HL-60 (cell line): ENCODE data around the gene CNN1.

Experiments used
- DNase-seq, 2 experiments: peaks; one replicate each; pipeline ENCODE4 v3.0.0-alpha.2; 2010 to 2020; ENCODE audit warnings: low read depth in 1 of 2, low spot score in 1 of 2
- H3K27ac ChIP-seq: fragments of 250-450 bp; sonication (Bioruptor Pico); replicated peaks from 2 replicates; pipeline ENCODE4 v1.5.1; 2020; ENCODE audit warnings: mild to moderate bottlenecking, moderate library complexity
- H3K27me3 ChIP-seq: fragments of 250-450 bp; sonication (Bioruptor Pico); 2 replicates; pipeline ENCODE4 v1.5.1; 2021; ENCODE audit warnings: mild to moderate bottlenecking, moderate library complexity; ENCODE audit not compliant: insufficient read depth, poor library complexity, severe bottlenecking
- H3K4me3 ChIP-seq: replicated peaks from 2 replicates; pipeline ENCODE4 v1.5.1; 2011; ENCODE audit warnings: mild to moderate bottlenecking, control low read depth, low read length; ENCODE audit not compliant: insufficient read depth
- CTCF ChIP-seq: IDR thresholded peaks from one replicate; pipeline ENCODE4 v1.5.1; 2011; ENCODE audit warnings: low read length, control low read depth, inconsistent platforms; ENCODE audit not compliant: insufficient read depth
- GABPA ChIP-seq: IDR thresholded peaks from 2 replicates; pipeline ENCODE4 v1.6.1; 2012; ENCODE audit warnings: low read depth
- POLR2AphosphoS5 ChIP-seq: IDR thresholded peaks from 2 replicates; pipeline ENCODE4 v1.6.1; 2012; ENCODE audit warnings: low read depth
- REST ChIP-seq: IDR thresholded peaks from 2 replicates; pipeline ENCODE4 v1.6.1; 2012; ENCODE audit warnings: low read depth; ENCODE audit not compliant: insufficient replicate concordance
- SPI1 ChIP-seq: IDR thresholded peaks from 2 replicates; pipeline ENCODE4 v1.6.1; 2012; ENCODE audit warnings: low read depth, mild to moderate bottlenecking, borderline replicate concordance
- long read RNA-seq: library from polyadenylated mRNA; unstranded; transcript quantifications from one replicate; pipeline ENCODE4 v2.0.0, GENCODE V29; 2020

Gene CNN1
- long read RNA-seq = 0 reads

- no peak within 1 kb of the TSS for H3K27ac ChIP-seq
- H3K4me3 ChIP-seq = no peak within 1 kb of the TSS
- H3K27me3 ChIP-seq = peaks cover 9% of the 10 kb centered on the region
- TF ChIP-seq CTCF (no peak), REST (no peak), SPI1 (no peak), POLR2AphosphoS5 (no peak), GABPA (no peak)
- DNase-seq = no peak
These were observed at the start of gene CNN1 for GRCh38 chr19:11538232-11539036. CNN1 (plus strand) TSS chr19:11538851; CDS start chr19:11538928, 77 bp downstream.

GRCh38 chr19:11489378-11489777 lies 49.3 kb upstream of the CNN1 start:
- Histone ChIP-seq H3K4me3 (no peak overlapping the region), H3K27me3 (no peaks in the 10 kb centered on the region), H3K27ac (no peak overlapping the region)
- TF ChIP-seq CTCF (no peak), SPI1 (no peak), REST (no peak), POLR2AphosphoS5 (no peak), GABPA (no peak)
- DNase-seq = no peak

DNA sequence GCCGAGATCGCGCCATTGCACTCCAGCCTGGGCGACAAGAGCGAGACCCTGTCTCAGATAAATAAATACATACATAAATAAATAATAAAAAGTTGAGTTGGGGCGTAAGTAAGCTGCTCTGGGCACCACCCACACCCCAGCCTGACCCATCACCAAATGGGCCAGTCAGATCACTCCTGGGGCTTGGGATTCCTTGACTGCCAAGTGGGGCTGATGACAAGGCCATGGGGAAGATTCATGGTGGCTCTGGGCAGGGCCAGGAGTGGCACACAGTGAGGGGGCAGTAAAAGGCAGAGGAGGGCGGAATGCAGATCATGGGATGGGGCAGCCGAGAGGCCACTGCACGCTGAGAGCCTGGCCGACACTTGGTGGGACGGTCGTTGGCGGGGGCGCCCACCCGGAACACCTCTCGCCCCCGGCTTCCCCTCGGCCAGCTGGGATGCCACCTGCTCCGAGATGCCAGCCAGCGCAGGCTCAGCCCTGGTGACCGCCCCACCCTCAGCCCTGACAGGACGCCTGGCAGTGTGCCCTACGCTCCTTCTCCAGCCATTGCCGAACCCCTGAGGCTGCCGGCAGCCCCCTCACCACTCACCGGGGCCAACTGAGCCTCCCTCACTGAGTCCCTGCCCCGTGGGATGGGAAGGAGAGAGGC lies 43.9 kb upstream of the CNN1 start:
- TF ChIP-seq SPI1 = no peak
- no peak for TF ChIP-seq REST
- no peak for TF ChIP-seq POLR2AphosphoS5
- H3K4me3 ChIP-seq = no peak overlapping the region
- no peak for DNase-seq
- no peaks in the 10 kb centered on the region for H3K27me3 ChIP-seq
- no peak overlapping the region for H3K27ac ChIP-seq
